Vagina (tissue), 2 donors: ENCODE data around the gene ENTHD1.

ENCODE experiments used
- CTCF ChIP-seq, 3 experiments: fragments of 450-650 bp in 2 of 3; fragments of 200-600 bp in 1 of 3; sonication (generic) in 1 of 3; IDR thresholded peaks; one replicate each; pipeline ENCODE4 v1.5.1; 2017 to 2019; ENCODE audit warnings: antibody characterized with exemption in 3 of 3, mild to moderate bottlenecking in 2 of 3, moderate library complexity in 2 of 3
- POLR2A ChIP-seq, 2 donors: fragments of 450-650 bp; IDR thresholded peaks; one replicate each; pipeline ENCODE4 v1.6.1; 2017; ENCODE audit warnings: antibody characterized with exemption in 2 of 2, mild to moderate bottlenecking in 2 of 2, moderate library complexity in 2 of 2

- TF ChIP-seq CTCF (IDR thresholded peaks at IDR 0.05) (no peak), POLR2A (IDR thresholded peaks at IDR 0.05) (no peak)
These were observed 179.7 kb downstream of the ENTHD1 start for GRCh38 chr22:39713799-39714290.
